GM19452 (cell line): Measurements from ENCODE around the gene GANC.
"Not testable (repeated sequence)": the region's sequence is repeated elsewhere in the genome, so short reads cannot be mapped to it uniquely, and the experiment has no call there.

Source experiments
- ATAC-seq: cut with Tn5 transposase; IDR thresholded peaks from one replicate; pipeline ENCODE4 v1.9.1; 2021; ENCODE audit not compliant: unreplicated experiment

Gene GANC

GRCh38 chr15:42282344-42282743 is 9.3 kb downstream of the GANC start:
- ATAC-seq = no peak

GRCh38 chr15:42282926-42283325 is 9.9 kb downstream of the GANC start:
- no peak for ATAC-seq

- no peak for ATAC-seq
Observed at GRCh38 chr15:42283671-42284070, 10.7 kb downstream of the GANC start.

GRCh38 chr15:42284551-42284950 is 11.6 kb downstream of the GANC start:
- ATAC-seq = no peak

- no peak for ATAC-seq
Observed at GRCh38 chr15:42285034-42285433, 12.0 kb downstream of the GANC start.

- ATAC-seq = no peak
Observed at GRCh38 chr15:42286445-42287029, 13.5 kb downstream of the GANC start.

GRCh38 chr15:42287931-42288330 is 14.9 kb downstream of the GANC start:
- ATAC-seq = no peak

- no peak for ATAC-seq
Observed at GRCh38 chr15:42289166-42289565, 16.2 kb downstream of the GANC start.

GRCh38 chr15:42301004-42301403 is 28.0 kb downstream of the GANC start:
- ATAC-seq = not testable (repeated sequence)

- no peak for ATAC-seq
Observed at GRCh38 chr15:42306681-42307080, 33.7 kb downstream of the GANC start.

GRCh38 chr15:42313463-42313862 is 40.5 kb downstream of the GANC start:
- no peak for ATAC-seq

- no peak for ATAC-seq
Observed at GRCh38 chr15:42314818-42315217, 41.8 kb downstream of the GANC start.

GRCh38 chr15:42315521-42315920 is 42.5 kb downstream of the GANC start:
- no peak for ATAC-seq

- ATAC-seq = not testable (repeated sequence)
Observed at GRCh38 chr15:42316282-42316805, 43.3 kb downstream of the GANC start.

GRCh38 chr15:42319206-42319605 is 46.2 kb downstream of the GANC start:
- no peak for ATAC-seq

GRCh38 chr15:42324308-42324707 is 51.3 kb downstream of the GANC start:
- no peak for ATAC-seq

GRCh38 chr15:42329161-42329560 is 56.2 kb downstream of the GANC start:
- no peak for ATAC-seq

- ATAC-seq = no peak
Observed at GRCh38 chr15:42329992-42330391, 57.0 kb downstream of the GANC start.

GRCh38 chr15:42331235-42331634 is 58.2 kb downstream of the GANC start:
- no peak for ATAC-seq

- no peak for ATAC-seq
Observed at GRCh38 chr15:42332331-42332730, 59.3 kb downstream of the GANC start.

- ATAC-seq = no peak
Observed at GRCh38 chr15:42335074-42335473, 62.1 kb downstream of the GANC start.

- ATAC-seq = not testable (repeated sequence)
Observed at GRCh38 chr15:42336650-42337049, 63.6 kb downstream of the GANC start.

GRCh38 chr15:42337104-42337503 is 64.1 kb downstream of the GANC start:
- not testable (repeated sequence) for ATAC-seq
